ENCODE results near the gene CIDEA.
"Not testable (repeated sequence)": the region's sequence is repeated elsewhere in the genome, so short reads cannot be mapped to it uniquely, and the experiment has no call there.

GRCh38 chr18:12243272-12243671 lies 10.9 kb upstream of the CIDEA start:
- not testable (repeated sequence) for TF ChIP-seq POLR2AphosphoS5, CTCF, POLR2A, EP300 (IDR thresholded peaks at IDR 0.05)

Measured in gastroesophageal sphincter (tissue), 3 donors.